ENCODE measurements around the gene RNF144B.
"Not testable (repeated sequence)": the region's sequence is repeated elsewhere in the genome, so short reads cannot be mapped to it uniquely, and the experiment has no call there.

RNF144B gene

GRCh38 chr6:18387061-18387721 lies at the start of gene RNF144B:
TSS of gene RNF144B (plus strand) at chr6:18387350. CDS start at chr6:18399535, 12,185 bp downstream.
- in situ Hi-C loops (cut with MboI; ENCODE audit: low sequenced_read_pairs): no loop called here

- in situ Hi-C loops (cut with MboI; ENCODE audit: low sequenced_read_pairs): no loop called here
Measured at GRCh38 chr6:18339599-18339998, 47.6 kb upstream of the RNF144B start.

GRCh38 chr6:18340781-18341551 lies 46.2 kb upstream of the RNF144B start:
- in situ Hi-C loops (cut with MboI; ENCODE audit: low sequenced_read_pairs): no loop called here

GRCh38 chr6:18342223-18342622 lies 44.9 kb upstream of the RNF144B start:
- in situ Hi-C loops (cut with MboI; ENCODE audit: low sequenced_read_pairs): no loop called here

GRCh38 chr6:18343741-18344140 lies 43.4 kb upstream of the RNF144B start:
- in situ Hi-C loops (cut with MboI; ENCODE audit: low sequenced_read_pairs): no loop called here

- in situ Hi-C loops (cut with MboI; ENCODE audit: low sequenced_read_pairs): no loop called here
Measured at GRCh38 chr6:18347021-18347577, 40.1 kb upstream of the RNF144B start.

GRCh38 chr6:18347866-18348265 lies 39.3 kb upstream of the RNF144B start:
- in situ Hi-C loops (cut with MboI; ENCODE audit: low sequenced_read_pairs): no loop called here

- in situ Hi-C loops (cut with MboI; ENCODE audit: low sequenced_read_pairs): no loop called here
Measured at GRCh38 chr6:18349386-18349785, 37.8 kb upstream of the RNF144B start.

- in situ Hi-C loops (cut with MboI; ENCODE audit: low sequenced_read_pairs): no loop called here
Measured at GRCh38 chr6:18350271-18350670, 36.9 kb upstream of the RNF144B start.

- in situ Hi-C loops (cut with MboI; ENCODE audit: low sequenced_read_pairs): no loop called here
Measured at GRCh38 chr6:18350712-18351111, 36.4 kb upstream of the RNF144B start.

- in situ Hi-C loops (cut with MboI; ENCODE audit: low sequenced_read_pairs): no loop called here
Measured at GRCh38 chr6:18352001-18352400, 35.1 kb upstream of the RNF144B start.

GRCh38 chr6:18352842-18353241 lies 34.3 kb upstream of the RNF144B start:
- in situ Hi-C loops (cut with MboI; ENCODE audit: low sequenced_read_pairs): no loop called here

GRCh38 chr6:18353251-18353650 lies 33.9 kb upstream of the RNF144B start:
- in situ Hi-C loops (cut with MboI; ENCODE audit: low sequenced_read_pairs): no loop called here

GRCh38 chr6:18357546-18357945 lies 29.6 kb upstream of the RNF144B start:
- in situ Hi-C loops (cut with MboI; ENCODE audit: low sequenced_read_pairs): not testable (repeated sequence)

GRCh38 chr6:18359237-18359885 lies 27.8 kb upstream of the RNF144B start:
- in situ Hi-C loops (cut with MboI; ENCODE audit: low sequenced_read_pairs): no loop called here

- in situ Hi-C loops (cut with MboI; ENCODE audit: low sequenced_read_pairs): no loop called here
Measured at GRCh38 chr6:18360188-18360587, 27.0 kb upstream of the RNF144B start.

- in situ Hi-C loops (cut with MboI; ENCODE audit: low sequenced_read_pairs): no loop called here
Measured at GRCh38 chr6:18362058-18362561, 25.0 kb upstream of the RNF144B start.

- in situ Hi-C loops (cut with MboI; ENCODE audit: low sequenced_read_pairs): no loop called here
Measured at GRCh38 chr6:18363746-18364145, 23.4 kb upstream of the RNF144B start.

GRCh38 chr6:18364561-18364960 lies 22.6 kb upstream of the RNF144B start:
- in situ Hi-C loops (cut with MboI; ENCODE audit: low sequenced_read_pairs): not testable (repeated sequence)

- in situ Hi-C loops (cut with MboI; ENCODE audit: low sequenced_read_pairs): no loop called here
Measured at GRCh38 chr6:18367371-18367770, 19.8 kb upstream of the RNF144B start.

All from HL-60/S4 treated with retinoic acid at 250 ng/mL for 4 days and 3 days (cell line).